Large intestine (tissue), 12 donors: Measurements from ENCODE around the gene CAMKMT. TPM values are rescaled to one million over a fixed set of nuclear protein-coding genes. Genes with fewer than 3 reads are reported as not detected.

Source experiments
- DNase-seq, 2 donors: peaks; one replicate each; pipeline versions ENCODE4 v3.0.0 to v3.0.0-alpha.2; 2013
- H3K27ac ChIP-seq: one replicate; pipeline ENCODE4 v1.5.1; 2013; ENCODE audit warnings: low read length
- H3K27me3 ChIP-seq: 2 replicates; pipeline ENCODE4 v1.6.1; 2013; ENCODE audit warnings: low read length; ENCODE audit not compliant: control insufficient read depth, insufficient read depth
- H3K36me3 ChIP-seq: 2 replicates; pipeline ENCODE4 v1.6.1; 2013; ENCODE audit warnings: low read length; ENCODE audit not compliant: control insufficient read depth, insufficient read depth
- H3K4me1 ChIP-seq: one replicate; pipeline ENCODE4 v1.6.1; 2013; ENCODE audit warnings: low read length; ENCODE audit not compliant: control insufficient read depth, insufficient read depth
- H3K4me3 ChIP-seq: one replicate; pipeline ENCODE4 v1.5.1; 2013; ENCODE audit warnings: low read length
- H3K9me3 ChIP-seq: one replicate; pipeline ENCODE4 v1.6.1; 2013; ENCODE audit warnings: mild to moderate bottlenecking, low read depth, low read length, moderate library complexity; ENCODE audit not compliant: control insufficient read depth
- WGBS: methylation state at CpG from one replicate; pipeline ENCODE4 v1.1.5; 2013; ENCODE audit warnings: low lambda C conversion rate; ENCODE audit not compliant: insufficient coverage; 5-methylcytosine and 5-hydroxymethylcytosine counted together
- long read RNA-seq, 11 donors: transcript quantifications; one replicate each; lab custom pipeline, GENCODE V29; 2026
- polyA plus RNA-seq: library from polyadenylated mRNA; unstranded; fragments of 120-200 nt; gene quantifications from one replicate; pipeline ENCODE4 v1.2.1, GENCODE V29; 2013

CAMKMT gene
- polyA plus RNA-seq, result 9.2 TPM
- long read RNA-seq, donor 1, partial matches to known transcripts, result 0 of 3 reads
- long read RNA-seq, donor 1, other reads (novel, unspliced or antisense), result 0 of 3 reads
- long read RNA-seq, donor 2, transcript CAMKMT-210 (8 exons, 594 nt), result major isoform, 5 of 5 reads
- long read RNA-seq, donor 2, partial matches to known transcripts, result 0 of 5 reads
- long read RNA-seq, donor 2, other reads (novel, unspliced or antisense), result 0 of 5 reads
- long read RNA-seq, donor 3, result 0 reads
- long read RNA-seq, donor 4, result 0 reads
- long read RNA-seq, donor 5, result 0 reads
- long read RNA-seq, donor 6, result 0 reads
- long read RNA-seq, donor 7, partial matches to known transcripts, result 0 of 1 reads
- long read RNA-seq, donor 7, other reads (novel, unspliced or antisense), result 0 of 1 reads
- long read RNA-seq, donor 8, transcript CAMKMT-210 (8 exons, 594 nt), result major isoform, 5 of 5 reads
- long read RNA-seq, donor 8, partial matches to known transcripts, result 0 of 5 reads
- long read RNA-seq, donor 8, other reads (novel, unspliced or antisense), result 0 of 5 reads
- long read RNA-seq, donor 9, transcript CAMKMT-210 (8 exons, 594 nt), result major isoform, 5 of 5 reads
- long read RNA-seq, donor 9, partial matches to known transcripts, result 0 of 5 reads
- long read RNA-seq, donor 9, other reads (novel, unspliced or antisense), result 0 of 5 reads
- long read RNA-seq, donor 10, partial matches to known transcripts, result 0 of 3 reads
- long read RNA-seq, donor 10, other reads (novel, unspliced or antisense), result 0 of 3 reads
- long read RNA-seq, donor 11, transcript CAMKMT-210 (8 exons, 594 nt), result major isoform, 5 of 5 reads
- long read RNA-seq, donor 11, partial matches to known transcripts, result 0 of 5 reads
- long read RNA-seq, donor 11, other reads (novel, unspliced or antisense), result 0 of 5 reads

DNA sequence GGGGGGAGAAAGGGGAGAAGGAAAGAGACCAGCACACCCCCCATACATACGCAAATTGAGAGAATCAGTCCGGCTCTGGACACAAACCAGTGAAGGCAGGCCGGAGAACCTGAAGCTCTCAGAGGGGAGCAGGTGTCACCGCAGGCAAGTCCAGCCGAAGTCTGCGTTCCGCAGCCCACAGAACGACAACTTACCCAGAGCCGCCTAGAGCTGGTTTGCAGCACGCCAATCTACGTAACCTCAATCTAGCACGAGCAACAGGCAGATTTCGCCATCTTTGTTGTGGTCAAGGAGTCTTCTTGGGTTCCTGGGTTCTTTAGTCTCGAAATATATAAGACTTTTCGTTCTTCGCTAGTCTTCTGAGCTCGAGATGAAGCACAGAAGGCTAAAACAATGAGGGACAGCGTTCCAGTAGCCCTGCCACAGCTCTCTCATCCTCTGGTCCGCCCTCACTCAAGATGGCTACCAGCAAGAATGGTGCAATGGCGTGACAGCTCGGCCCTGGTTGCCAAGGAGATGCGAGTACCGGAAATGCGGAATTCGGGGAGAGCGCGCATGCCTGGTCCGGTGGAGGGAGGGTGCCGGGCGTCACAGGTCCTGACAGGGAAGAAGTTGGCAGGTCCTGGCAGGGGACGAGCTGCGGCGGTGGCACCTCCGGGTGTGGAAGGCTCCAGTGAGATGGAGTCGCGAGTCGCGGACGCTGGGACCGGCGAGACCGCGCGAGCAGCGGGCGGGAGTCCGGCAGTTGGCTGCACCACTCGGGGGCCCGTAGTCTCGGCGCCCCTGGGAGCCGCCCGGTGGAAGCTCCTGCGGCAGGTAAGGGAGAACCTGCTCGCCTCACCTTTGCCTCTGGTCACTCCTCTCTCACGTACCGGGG, at the start of gene CAMKMT, which contains the start of gene PREPL:
TSS of gene CAMKMT (plus strand) at position 618 of the 877 bp plus-strand sequence.
TSS of gene PREPL (minus strand) at position 165 of the 877 bp plus-strand sequence. CDS start 15,152 bp downstream, outside the sequence.
- H3K9me3 ChIP-seq, result no peaks in the 10 kb centered on the region
- H3K27me3 ChIP-seq, result no peaks in the 10 kb centered on the region
- no peaks in the 10 kb centered on the region for H3K4me1 ChIP-seq
- no peaks in the 10 kb centered on the region for H3K36me3 ChIP-seq
- H3K4me3 ChIP-seq, result peak within 1 kb of the TSS; percentile 89
- peak within 1 kb of the TSS; percentile 91 for H3K27ac ChIP-seq
- DNase-seq, result peak; percentile 97 to 98
- no CpG with 5 or more reads among the region's 57 CpGs for WGBS

DNA sequence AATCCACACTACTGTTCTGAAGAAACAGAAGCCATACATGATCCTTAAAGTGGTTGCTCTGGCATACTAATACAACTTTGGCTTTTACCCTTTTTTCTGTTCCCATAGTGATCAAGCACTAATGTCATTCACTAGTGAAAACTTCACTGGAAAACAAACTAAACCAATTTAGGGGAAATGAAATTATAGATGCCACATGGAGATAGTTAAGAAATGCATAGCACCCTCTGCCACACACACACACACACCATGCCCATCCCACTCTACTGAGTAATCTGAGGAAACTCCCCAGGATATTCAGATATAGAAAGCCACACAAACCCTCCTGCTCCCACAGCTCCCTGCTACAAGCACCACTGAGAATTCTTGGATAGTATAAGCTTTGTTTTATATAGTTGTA, 47.4 kb upstream of the CAMKMT start:
- DNase-seq, result no peak
- Histone ChIP-seq H3K4me3 (no peak overlapping the region), H3K9me3 (peaks cover 18% of the 10 kb centered on the region), H3K36me3 (peaks cover 67% of the 10 kb centered on the region), H3K4me1 (no peaks in the 10 kb centered on the region), H3K27me3 (no peaks in the 10 kb centered on the region), H3K27ac (no peak overlapping the region)

DNA sequence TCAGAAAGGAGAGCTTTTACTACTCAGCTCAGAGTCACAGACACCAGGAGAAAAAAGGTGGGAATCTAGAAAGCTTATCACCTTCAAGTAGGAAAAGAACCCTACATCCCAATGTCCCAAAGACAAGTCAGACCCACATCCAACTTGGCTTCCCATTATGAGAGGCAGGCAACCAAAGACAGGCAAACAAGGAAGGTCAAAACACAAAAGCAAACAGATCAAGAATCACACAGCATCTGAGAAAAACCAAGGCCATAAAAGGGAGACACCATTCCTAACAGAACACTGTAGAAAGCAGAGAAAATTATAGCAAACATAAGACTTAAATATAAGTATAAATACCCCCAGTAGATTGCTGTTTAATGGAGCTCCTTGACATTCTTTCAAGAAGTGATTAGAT, 45.8 kb upstream of the CAMKMT start:
- Histone ChIP-seq H3K4me1 (no peaks in the 10 kb centered on the region), H3K9me3 (peaks cover 4% of the 10 kb centered on the region), H3K27me3 (no peaks in the 10 kb centered on the region), H3K36me3 (peaks cover 73% of the 10 kb centered on the region), H3K4me3 (no peak overlapping the region), H3K27ac (no peak overlapping the region)
- DNase-seq, result no peak

DNA sequence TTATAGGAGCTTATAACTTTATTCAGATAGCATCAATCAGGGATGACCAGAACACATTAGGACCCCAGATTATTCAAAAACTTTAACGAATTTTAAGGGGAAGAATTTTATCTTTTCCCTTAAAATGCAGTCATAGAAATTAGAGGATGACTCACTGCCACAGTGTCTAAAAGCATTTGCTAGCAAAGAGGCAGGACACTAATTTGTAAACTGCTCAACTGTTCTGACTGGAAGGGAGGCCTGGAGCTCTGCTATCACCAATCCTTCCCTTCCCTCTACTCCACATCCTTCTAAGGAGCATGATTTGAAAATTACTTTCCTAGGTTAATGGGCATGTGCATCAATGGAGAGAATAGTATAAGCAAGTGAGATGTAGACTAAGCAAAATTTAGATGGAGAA, 40.9 kb upstream of the CAMKMT start:
- Histone ChIP-seq H3K4me3 (no peak overlapping the region), H3K36me3 (peaks cover 64% of the 10 kb centered on the region), H3K27me3 (no peaks in the 10 kb centered on the region), H3K9me3 (no peaks in the 10 kb centered on the region), H3K4me1 (no peaks in the 10 kb centered on the region), H3K27ac (no peak overlapping the region)
- WGBS, result no CpG with 5 or more reads among the region's 1 CpG
- no peak for DNase-seq

DNA sequence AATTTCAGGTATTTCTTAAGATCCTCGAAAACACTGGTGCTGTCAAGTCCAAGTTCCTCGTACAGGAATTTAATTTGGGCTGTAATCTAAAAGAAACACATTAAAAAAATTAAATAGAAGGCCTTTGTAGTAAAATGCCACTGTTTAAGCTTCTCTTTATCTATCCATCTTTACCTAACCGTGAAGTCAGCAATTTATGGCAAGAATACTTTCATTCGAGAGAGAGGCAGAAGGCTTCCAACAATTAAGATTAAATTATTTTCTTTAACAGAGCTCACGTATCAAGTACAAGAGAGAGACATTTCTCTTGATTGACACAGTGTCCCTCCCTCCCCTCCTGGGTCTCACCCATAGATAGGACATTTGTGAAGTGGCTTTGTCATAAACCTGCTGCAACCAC, 40.4 kb upstream of the CAMKMT start:
- Histone ChIP-seq H3K36me3 (peaks cover 63% of the 10 kb centered on the region), H3K27ac (no peak overlapping the region)

DNA sequence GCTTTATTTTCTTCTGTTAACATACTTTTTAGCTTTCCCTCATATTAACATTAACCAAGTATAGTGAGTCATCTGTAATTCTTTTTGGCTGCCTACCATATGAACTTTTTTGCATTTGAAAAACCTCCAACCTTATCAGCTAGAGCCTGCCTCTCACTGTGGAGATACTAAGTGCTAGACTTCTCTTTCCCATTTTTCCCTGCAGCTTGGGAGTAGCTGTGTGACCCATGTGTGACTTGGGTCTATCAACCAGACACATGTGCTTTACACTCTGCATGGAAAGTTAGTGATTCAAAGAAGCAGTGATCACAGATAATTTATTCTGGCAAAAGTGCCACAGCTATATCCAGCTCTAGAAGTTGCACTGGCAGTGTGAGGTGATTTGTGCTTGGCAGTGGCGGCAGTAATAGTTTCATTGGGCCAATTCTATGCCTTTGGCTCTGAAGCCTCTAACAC, 36.7 kb upstream of the CAMKMT start:
- 100% methylated on average over 1 of the region's 1 CpG for WGBS

More for the DNA sequence above, 40.4 kb upstream of the CAMKMT start:
- no peaks in the 10 kb centered on the region for H3K27me3 ChIP-seq
- H3K4me3 ChIP-seq, result no peak overlapping the region
- no peak for DNase-seq
- H3K9me3 ChIP-seq, result no peaks in the 10 kb centered on the region
- WGBS, result 100% methylated on average over 3 of the region's 5 CpGs
- no peaks in the 10 kb centered on the region for H3K4me1 ChIP-seq

DNA sequence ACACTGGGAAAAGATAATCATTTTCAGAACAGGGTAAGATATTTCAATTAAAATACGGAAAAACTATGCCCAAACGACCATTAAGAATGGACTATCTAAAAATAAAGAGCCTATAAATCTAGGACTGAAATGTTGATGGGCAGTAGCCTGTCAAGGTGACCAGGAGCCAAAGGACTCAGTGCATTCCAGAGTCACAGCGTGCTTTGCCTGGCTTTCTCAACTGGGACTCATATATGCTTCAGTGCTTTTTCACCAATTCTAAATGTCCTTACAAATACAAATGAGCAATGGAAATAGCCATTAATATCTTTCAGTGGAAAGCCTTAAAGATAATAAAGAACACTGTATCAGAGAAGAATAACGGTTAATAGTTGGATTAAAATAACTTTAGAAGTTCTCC, 35.9 kb upstream of the CAMKMT start:
- Histone ChIP-seq H3K27me3 (no peaks in the 10 kb centered on the region), H3K9me3 (no peaks in the 10 kb centered on the region), H3K4me1 (no peaks in the 10 kb centered on the region), H3K27ac (no peak overlapping the region), H3K4me3 (no peak overlapping the region), H3K36me3 (peaks cover 53% of the 10 kb centered on the region)
- 96% methylated on average over 2 of the region's 4 CpGs for WGBS
- DNase-seq, result no peak

More for the DNA sequence above, 36.7 kb upstream of the CAMKMT start:
- Histone ChIP-seq H3K4me1 (no peaks in the 10 kb centered on the region), H3K27ac (no peak overlapping the region), H3K9me3 (no peaks in the 10 kb centered on the region), H3K4me3 (no peak overlapping the region), H3K27me3 (no peaks in the 10 kb centered on the region), H3K36me3 (peaks cover 58% of the 10 kb centered on the region)
- no peak for DNase-seq

DNA sequence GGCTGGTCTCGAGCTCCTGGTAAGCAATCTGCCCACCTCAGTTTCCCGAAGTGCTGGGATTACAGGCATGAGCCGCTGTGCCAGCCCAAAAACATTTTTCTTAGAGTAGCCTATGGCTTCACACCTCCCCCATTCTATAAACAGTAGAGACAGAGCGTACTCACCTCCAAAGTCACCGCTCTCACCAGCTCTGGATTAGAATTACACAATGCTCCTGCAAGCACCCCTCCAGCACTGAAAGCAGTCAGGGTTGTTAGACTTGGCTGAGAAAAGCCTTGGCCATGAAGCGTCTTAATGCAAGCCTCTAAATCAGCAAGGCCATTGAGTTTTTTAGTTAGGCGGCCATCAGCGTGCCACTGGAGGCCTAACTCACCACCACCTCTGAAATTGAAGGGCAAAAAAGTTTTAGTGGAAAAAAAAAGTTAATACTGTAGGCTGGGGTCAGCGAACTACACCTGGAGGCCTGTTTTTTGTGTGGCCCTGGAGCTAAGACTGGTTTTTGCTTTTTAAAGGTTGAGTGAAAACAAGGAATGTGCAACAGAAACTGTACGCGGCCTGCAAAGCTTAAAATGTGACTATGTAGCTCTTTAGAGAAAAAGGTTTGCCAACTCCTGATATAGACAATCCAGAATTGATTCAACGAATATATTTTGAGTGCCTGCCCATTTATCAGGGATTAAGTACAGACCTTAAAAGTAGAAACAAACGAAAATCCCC, 35.0 kb upstream of the CAMKMT start:
- Histone ChIP-seq H3K4me1 (no peaks in the 10 kb centered on the region), H3K27ac (no peak overlapping the region), H3K27me3 (no peaks in the 10 kb centered on the region), H3K36me3 (peaks cover 53% of the 10 kb centered on the region), H3K9me3 (no peaks in the 10 kb centered on the region), H3K4me3 (no peak overlapping the region)
- no peak for DNase-seq
- WGBS, result 100% methylated on average over 2 of the region's 13 CpGs

DNA sequence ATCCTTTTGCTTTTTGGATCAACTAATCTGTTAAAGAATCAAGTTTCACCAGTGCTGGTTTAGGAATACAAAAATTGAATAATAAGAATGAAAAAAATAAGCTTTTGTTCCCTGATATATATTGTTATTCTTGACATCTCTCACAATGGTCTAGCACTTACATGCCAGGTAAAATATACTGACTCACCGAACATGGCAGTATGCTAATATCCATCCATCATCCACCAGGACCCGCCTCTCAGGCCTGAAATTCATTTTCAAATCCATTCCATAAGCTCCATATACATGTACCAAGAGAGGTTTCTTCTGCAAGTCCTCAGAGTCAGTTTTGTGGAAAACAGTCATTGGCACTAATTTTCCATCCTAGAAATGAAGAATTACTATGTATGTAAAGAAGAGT, 33.0 kb upstream of the CAMKMT start:
- H3K27ac ChIP-seq, result no peak overlapping the region
- H3K9me3 ChIP-seq, result no peaks in the 10 kb centered on the region
- peaks cover 45% of the 10 kb centered on the region for H3K36me3 ChIP-seq
- no peaks in the 10 kb centered on the region for H3K4me1 ChIP-seq
- no CpG with 5 or more reads among the region's 2 CpGs for WGBS
- DNase-seq, result no peak
- no peak overlapping the region for H3K4me3 ChIP-seq
- no peaks in the 10 kb centered on the region for H3K27me3 ChIP-seq
